Astrocyte (in vitro differentiated cells and primary cell): ENCODE results near the gene CRHR1.

Experiments used
- CTCF ChIP-seq: IDR thresholded peaks from 2 replicates; pipeline ENCODE4 v1.5.1; 2011; ENCODE audit warnings: low read depth, mild to moderate bottlenecking, inconsistent platforms, low read length, moderate library complexity; ENCODE audit not compliant: insufficient read depth
- EZH2 ChIP-seq: IDR thresholded peaks from 2 replicates; pipeline ENCODE4 v1.6.1; 2012; ENCODE audit warnings: mild to moderate bottlenecking, low read length, inconsistent platforms; ENCODE audit not compliant: insufficient read depth

DNA sequence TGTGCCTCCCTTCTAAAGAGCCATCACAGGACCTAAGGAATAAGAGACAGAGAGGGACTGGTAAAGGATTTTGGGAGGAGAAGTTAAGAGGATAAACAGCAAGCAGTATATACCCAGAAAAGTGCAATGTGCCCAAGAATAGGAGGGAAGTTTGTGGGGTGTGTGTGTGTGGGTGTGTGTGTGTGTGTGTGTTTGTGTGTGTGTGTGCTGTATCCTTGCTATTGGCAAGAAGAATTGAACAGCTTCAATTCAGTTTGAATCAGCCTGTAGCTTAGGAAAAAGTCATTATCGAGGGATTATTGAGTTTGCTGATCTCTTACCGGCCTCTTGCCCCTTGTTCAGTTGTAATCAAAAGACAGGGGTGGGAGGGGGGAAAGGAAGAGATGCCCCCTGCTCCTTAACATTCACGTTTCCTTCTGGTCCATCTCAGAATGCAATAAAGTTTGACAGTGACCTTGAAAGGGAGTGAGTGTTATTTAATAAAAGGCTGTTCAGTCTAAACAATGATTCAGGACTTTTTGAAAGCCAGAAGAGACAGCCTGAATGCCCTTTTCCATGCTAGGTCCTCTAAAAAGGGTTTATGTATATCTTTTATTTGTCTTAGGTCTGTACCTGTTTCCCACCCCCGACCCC is 86.3 kb downstream of the CRHR1 start:
- no peak for TF ChIP-seq CTCF
- TF ChIP-seq EZH2: no peak
